Sciatic nerve (tissue), 2 donors: Measurements from ENCODE around the gene CATSPERZ. TPM values are rescaled to one million over a fixed set of nuclear protein-coding genes. Genes with fewer than 3 reads are reported as not detected.

Experiments
- ATAC-seq: fragments of 200-7000 bp; cut with Tn5 transposase; one replicate; pipeline ENCODE4 v1.9.1; 2020; ENCODE audit warnings: mild to moderate bottlenecking, moderate library complexity
- DNase-seq: peaks from one replicate; pipeline ENCODE4 v3.0.0-alpha.2; 2020; ENCODE audit warnings: low spot score
- intact Hi-C: fragments of 100-400 bp; cut with DNase I; formaldehyde crosslinking; loops from one replicate; pipeline ENCODE4 v1.14.2; 2022
- total RNA-seq: library from RNA; stranded (reverse); fragmentation: NEBNext Ultra II Directional; extraction: Animal tissue kit (Norgen Biotek cat#: 25700); gene quantifications from one replicate; pipeline ENCODE4 v1.2.1, GENCODE V29; 2021
- donor health status: DM: no; HTN: no; CAD: no.
- donor health status: DM: no; HTN: no; CAD: no.

CATSPERZ gene
- total RNA-seq, 1 donor from 2014 or later: not detected

DNA sequence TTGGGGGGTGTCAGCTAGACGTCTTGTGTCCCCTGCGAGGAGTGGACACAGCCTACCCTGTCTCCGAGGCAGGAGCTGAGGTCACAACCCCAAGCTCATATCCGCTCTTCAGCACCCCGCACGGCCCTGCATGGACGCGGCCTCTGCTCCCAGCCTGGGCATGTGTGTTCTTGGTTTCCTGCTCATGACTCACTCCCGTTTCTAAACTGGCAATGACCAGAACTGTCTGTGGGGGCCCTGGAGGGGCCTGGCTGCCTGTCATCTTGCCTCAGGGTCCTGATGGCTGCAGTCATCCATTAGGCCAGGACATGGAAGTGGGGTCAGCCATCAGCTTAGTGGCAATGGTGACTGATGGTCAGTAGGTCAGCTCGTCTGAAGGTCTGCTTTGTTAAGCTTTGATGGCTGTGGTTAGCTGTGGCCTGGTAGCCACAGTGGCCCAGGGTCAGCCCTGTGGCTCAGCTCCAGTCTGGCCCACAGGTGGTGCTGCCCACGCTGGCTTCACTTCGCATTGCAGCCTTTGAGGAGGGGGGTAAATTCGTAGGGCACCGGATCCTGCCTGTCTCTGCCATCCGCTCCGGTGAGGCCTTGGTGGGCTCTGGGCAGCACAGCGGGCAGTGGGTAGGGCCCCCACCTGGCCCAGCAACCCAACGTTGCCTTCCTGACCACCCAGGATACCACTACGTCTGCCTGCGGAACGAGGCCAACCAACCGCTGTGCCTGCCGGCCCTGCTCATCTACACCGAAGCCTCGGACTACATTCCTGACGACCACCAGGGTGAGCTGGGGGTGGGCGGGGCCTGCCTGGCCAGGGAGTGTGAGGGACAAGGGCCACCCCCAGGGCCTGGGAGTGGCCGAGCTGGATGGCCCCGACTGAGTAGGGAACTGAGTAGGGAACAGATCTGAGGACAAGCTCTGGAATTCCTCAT is 36.9 kb upstream of the CATSPERZ start:
- intact Hi-C loops: no loop called here
- ATAC-seq: no peak
- no peak for DNase-seq

DNA sequence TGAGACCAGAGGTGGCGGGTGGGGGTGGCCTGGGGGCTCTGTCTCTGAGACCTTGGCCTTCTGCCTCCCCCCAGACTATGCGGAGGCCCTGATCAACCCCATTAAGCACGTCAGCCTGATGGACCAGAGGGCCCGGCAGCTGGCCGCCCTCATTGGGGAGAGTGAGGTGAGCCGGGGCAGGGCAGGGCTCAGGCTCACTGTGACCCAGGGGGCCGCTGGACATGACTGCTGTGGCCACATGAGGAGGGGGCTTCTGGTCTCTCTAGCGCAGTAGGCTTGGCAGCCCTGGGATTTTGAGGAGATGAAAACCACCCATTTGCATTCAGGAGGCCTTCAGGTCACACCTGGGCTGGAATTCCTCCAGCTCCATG is 36.2 kb upstream of the CATSPERZ start:
- intact Hi-C loops: no loop called here
- ATAC-seq: no peak
- DNase-seq: no peak

DNA sequence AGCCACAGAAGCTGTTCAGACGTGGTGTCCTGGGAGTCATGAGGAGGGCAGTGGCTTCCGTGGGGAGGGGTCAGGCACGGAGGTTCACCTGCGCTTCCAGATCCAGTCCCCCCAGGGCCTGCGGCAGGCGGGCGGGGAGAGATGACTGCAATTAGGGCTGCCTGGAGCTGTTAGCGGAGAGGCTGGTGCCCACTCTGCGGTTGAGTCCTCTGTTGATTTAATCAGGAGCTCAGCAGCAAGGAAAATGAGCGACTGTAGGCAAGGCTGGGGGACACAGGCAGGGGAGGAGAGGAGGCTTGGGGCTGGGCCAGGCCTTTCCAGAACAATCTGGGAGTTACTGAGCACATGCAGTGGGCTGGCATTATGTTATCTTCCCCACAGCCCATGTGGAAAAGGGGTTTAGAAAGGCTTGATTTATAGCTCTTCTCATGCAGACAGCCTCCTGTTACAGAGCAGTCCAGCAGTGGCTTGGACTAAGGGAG is 35.7 kb upstream of the CATSPERZ start:
- no peak for DNase-seq
- no peak for ATAC-seq
- intact Hi-C loops: no loop called here

DNA sequence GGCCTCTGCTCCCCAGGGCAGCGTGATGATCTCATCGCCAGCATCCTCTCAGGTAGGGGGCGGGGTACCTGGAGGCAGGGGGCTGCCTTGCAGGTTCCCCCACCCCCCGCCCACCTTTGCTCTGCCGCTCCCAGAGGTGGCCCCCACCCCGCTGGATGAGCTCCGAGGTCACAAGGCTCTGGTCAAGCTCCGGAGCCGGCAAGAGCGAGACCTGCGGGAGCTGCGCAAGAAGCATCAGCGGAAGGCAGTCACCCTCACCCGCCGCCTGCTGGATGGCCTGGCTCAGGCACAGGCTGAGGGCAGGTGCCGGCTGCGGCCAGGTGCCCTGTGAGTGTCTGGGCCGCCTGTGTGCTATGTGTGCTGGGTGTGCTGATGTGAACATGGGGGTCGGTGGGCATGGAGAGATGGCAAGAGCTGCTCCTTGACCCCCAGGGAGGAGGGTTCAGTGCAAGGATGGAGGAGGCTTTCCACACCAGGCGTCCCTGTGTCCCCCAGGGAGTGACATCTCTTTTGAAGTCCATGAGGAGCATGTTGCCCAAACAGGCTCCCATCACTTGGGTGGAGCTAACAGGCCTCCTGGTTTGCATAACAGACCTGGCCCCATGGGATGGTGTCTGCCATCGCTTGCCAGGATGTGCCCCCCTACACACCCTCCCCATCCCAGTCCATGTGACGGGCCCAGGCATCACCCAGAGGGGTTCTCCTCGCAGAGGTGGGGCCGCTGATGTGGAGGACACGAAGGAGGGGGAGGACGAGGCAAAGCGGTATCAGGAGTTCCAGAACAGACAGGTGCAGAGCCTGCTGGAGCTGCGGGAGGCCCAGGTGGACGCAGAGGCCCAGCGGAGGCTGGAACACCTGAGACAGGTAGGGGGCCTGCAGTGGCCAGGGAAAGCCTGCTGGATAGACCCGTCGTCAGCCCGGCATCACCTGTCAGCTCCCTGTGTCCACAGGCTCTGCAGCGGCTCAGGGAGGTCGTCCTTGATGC is 34.7 kb upstream of the CATSPERZ start:
- ATAC-seq: no peak
- intact Hi-C loops: no loop called here
- no peak for DNase-seq

DNA sequence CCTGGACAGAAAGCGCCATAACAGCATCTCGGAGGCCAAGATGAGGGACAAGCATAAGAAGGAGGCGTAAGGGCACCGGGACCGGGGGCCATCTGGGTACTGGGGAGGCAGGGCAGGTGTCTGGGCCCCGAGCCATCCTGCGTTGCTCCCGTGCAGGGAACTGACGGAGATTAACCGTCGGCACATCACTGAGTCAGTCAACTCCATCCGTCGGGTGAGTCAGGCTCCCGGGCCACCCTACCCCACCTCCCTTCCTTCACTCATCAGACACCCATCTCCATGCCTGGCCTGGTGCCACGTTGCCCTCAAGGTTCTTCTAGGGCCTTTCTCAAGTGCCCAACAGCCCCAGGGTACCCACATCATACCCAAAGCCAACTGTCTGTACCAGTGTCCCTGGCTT is 33.8 kb upstream of the CATSPERZ start:
- intact Hi-C loops: no loop called here
- DNase-seq (no peak), ATAC-seq (no peak)

DNA sequence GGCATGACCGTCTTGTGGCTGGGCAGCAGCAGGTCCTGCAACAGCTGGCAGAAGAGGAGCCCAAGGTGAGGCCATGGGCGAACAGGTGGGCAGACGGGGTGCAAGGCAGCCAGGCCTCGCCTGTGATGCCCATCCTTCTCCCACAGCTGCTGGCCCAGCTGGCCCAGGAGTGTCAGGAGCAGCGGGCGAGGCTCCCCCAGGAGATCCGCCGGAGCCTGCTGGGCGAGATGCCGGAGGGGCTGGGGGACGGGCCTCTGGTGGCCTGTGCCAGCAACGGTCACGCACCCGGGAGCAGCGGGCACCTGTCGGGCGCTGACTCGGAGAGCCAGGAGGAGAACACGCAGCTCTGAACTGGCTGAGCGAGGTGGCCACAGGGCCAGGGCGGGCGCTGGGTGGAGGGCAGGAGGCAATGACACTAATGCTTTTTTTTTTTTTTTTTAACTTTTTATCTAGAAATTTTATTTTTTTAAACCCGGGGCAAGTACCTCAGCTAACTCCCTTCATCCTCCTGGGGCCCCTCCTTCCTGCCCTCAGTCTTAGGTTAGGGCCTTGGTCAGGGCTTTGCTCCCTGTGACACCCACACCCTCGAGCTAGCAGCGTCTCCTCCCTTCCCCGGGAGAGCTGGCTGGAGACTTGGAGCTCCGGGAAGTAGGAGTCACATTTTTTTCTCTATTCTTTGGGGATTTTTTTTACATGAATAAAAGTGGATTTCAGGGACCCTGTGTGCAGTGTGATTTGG is 32.8 kb upstream of the CATSPERZ start:
- no peak for ATAC-seq
- DNase-seq: no peak
- intact Hi-C loops: no loop called here

DNA sequence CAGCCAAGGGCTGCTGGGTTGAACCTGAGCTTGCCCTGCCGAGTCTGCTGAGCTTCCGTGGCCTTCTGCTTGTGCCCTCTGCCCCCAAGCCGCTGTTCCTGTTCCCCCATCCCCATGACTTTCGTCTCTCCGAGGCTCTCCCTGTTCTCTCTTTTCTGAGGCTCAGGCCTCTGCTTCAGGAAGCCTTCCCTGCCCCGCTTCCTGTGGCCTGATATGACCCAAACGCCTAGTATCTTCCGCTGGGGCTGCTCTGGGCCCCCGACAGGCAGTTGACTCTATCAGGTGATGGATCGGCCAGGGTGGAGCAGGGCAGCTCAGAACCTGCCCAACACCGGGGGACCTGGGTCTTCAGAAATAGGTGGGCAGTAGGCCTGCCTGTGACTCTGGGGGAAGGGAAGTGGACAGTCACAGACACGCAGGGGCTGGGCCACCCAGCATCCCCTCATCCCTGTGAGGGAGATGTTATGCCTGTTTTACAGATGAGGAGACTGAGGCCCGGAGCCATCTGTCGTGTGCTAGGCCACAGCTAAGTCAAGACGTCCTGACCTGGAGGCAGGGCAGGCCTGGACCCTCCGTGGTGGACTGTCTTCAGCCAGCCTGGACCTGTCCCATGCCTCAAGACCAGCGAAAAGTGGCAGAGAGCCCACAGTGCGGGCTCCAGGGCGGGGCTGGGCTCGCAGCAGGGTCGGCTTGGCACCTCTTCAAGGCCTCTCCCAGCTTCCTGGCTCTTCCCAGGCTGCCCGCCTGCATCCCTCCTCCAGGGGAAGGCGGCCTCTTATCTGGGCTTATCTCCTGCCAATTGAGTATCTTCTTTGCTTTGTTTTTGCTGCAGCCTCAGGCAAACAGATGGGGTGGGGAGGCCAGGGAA is 31.9 kb upstream of the CATSPERZ start:
- ATAC-seq: peak; percentile 0
- peak; percentile 81 for DNase-seq
- intact Hi-C loops: no loop called here

DNA sequence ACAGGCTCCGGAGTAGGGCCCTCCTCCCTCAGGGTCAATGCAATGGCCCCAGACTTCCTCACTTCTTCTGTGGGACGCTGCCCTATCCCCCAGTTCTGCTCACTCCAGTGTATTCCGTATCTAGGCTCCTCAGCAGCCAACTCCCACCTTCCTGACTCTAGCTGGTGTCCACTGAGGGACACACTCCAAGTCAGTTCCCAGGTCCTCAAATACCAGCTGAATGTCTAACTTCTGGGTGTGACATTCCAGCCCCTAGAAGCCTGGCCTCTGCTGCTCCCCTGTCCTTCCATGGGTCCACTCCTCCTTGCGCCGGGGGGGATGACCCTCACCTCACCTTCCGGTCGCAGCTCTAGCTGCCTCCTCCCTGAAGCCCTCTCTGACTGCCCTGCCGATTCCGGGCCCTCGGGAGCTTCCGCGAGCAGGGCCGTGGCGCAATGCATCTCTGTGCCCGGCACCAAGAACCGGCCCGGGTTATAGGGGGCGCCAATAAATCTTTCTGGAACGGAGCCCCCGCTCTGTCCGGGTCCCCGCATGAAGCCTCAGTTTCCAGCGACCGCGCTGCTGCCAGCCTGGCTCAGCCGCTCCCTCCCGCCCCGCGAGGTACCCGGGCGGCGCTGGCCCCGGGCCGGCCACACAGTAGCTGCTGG is 31.1 kb upstream of the CATSPERZ start:
- peak; percentile 3 for ATAC-seq
- intact Hi-C loops: no loop called here
- no peak for DNase-seq

DNA sequence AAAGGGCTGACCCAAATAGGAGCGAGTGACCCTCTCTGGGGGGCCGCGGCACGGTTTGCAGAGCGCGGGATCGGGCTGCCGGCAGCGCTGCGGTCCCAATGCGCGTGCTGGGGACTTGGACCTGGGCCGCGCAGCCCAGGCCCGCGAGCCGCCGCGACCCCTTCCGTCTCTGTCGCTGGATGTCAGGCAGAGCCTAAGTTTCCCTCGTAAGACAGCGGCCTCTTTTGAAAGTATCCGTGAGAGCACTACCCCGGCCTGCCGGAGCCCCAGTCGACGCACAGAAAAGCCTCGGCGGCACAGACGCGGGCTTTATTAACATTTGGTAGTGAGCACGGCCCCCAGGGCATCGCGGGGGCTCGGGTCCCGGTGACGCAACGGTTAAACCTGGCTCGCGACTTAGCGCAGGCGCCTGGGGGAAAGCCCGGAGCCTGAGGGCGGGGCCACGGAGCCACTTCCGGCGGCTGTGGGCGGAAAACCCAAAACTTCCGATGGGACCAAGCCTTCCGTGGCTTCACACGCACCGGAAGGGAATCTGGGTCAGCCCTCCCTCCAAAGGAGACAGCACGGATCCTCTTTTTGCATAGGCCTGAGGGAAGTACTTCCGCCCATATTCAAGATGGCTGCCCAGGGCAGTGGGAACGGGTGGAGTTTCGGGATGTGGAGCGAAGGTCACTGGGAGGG is 30.5 kb upstream of the CATSPERZ start:
- ATAC-seq (peak; percentile 92), DNase-seq (peak; percentile 98)
- intact Hi-C loops: no loop called here

DNA sequence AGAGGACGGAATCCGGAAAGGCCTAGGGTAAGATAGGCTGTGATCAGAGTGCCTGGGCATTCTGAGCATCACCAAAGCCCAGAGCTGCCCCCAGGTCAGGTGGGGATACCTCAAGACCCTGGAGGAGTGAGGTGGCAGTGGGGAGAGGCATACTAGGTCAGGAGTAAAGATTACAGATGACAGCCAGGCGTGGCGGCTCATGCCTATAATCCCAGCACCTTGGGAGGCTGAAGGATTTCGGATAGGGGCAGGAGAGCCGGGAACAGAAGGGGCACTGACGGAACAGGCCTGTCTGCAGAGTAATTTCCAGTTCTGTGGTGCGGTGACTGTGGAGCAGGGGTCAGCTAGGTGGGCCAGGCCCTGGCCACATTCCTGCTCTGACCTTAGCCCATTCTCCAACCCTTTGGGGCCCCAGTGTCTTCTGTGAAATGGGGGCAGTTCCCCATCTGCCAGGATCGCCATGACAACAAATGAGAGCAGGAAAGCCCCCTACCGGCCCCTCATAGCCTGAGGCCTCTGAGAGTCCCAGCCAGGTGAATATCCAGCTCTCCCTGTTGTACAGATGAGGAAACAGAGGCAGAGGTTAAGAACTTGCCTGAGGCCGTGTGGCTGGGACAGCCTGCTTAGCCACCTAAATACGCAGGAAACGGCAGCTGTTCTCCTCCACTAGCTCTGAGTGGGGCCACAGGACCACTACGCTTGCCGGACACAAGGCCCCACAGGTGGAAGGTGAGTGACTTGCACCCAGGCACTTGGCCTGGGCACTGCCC is 24.9 kb upstream of the CATSPERZ start:
- no peak for ATAC-seq
- no peak for DNase-seq
- intact Hi-C loops: no loop called here

DNA sequence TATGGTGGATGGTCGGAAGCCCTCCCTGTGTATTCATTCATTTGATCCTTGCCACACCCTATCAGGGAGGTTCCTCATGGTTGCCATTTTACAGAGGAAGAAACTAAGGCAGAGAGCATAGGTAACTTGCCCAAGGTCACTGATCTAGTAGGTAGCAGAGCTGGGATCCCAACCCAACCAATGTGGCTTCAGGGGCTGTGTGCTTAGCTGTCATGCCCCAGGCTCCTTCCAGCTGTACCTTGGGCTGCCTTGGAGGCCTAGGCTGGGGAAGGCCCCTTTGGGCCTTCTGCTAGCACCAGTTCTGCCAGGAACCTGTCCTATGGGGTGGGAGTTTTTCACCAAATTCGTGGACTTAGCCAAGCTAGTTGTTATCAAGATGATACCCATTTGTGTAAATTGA is 24.3 kb upstream of the CATSPERZ start:
- DNase-seq (no peak), ATAC-seq (no peak)
- intact Hi-C loops: no loop called here

DNA sequence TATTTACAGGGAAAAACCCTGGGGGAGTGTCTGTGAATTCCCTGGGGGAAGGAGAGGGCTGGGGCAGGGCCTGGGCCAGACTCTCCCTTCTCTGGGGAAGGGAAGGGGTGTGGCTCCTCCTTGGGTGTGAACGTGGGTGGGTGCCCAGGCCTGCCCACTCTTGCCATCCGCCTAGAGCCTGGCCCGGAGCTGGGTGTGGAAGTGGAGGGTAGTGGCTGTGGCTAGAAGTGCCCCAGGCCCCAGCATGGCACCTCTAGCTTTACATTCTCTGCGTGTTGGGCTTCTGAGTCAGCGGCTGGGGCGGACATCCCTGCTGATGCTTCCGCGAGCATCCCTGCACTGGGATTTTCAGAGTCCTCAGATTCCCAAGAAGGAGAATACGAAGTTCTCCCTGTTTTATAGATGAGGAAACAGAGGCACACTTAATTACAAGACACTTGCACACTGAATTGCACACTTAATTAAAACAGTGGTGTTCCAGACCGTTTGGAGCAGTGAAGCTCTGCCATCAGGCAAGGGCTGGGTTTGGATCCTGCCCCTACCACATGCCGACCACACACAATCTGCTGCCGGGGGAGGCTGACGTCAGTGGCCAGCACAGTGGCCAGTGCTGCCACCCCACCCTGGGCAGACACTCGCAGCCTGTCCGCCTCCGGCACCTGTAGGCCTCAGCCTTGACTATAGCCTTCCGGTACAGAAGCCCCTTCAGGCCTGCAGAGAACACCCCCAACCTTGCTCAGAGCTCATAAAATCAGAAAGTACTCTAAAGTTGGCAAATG is 23.3 kb upstream of the CATSPERZ start:
- ATAC-seq (no peak), DNase-seq (no peak)
- intact Hi-C loops: no loop called here

DNA sequence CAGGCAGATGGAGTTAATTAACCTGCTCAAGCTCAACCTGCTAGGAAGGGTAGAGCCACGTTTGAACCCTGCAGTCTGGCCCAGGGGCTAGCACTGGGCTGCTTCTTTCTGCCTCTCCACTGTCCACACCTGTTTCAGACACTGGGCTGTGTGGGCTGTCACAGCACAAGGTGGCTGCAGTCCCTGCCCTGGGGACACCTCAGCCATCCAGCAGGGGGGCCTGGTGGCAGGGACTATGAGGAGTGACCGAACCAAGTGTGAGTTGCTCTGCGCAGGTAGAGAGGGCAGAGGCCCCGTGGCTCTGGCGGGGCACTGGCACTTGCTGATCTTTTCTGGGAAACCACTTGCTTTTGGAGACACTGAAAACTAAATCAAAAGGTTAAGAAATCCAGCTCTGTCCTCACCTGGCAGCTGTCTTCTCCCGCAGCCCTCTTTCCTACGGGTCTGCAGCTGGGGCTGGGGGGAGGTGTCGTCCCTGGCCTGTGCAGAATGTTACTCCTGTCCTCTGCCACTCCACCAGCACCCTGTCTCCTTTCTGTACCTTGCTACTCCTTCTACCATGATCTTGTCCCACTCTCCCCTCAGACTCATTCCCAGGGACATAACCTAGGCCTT is 21.5 kb upstream of the CATSPERZ start:
- ATAC-seq (no peak), DNase-seq (no peak)
- intact Hi-C loops: no loop called here

DNA sequence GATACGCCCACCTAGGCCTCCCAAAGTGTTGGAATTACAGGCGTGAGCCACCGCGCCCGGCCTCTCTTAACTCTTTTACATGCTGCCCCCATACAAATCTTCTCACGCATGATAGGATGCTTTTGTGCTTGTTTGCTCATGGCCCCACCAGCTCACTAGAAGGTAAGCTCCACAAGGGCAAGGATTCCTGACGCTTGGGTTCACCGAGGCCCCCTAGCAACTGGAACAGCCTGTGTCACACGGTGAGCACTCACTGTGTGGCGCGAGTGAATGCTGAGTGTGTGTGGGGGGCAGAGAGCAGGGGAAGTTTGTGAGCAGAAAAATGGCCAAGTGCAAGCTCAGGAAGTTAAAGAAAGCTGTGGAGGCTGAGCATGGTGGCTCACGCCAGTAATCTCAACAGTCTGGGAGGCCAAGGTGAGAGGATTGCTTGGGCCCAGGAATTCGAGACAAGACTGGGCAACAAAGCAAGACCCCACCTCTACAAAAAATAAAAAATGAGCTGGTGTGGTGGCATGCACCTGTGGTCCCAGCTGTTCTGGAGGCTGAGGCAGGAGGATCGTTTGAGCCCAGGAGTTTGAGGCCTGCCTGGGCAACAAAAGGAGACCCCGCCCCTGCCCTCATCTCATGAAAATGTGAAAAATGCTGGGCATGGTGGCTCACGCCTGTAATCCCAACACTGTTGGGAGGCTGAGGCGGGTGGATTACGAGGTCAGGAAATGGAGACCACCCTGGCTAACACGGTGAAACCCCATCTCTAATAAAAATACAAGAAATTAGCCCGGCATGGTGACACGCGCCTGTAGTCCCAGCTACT is 18.0 kb upstream of the CATSPERZ start:
- intact Hi-C loops: no loop called here
- ATAC-seq: no peak
- DNase-seq: no peak

DNA sequence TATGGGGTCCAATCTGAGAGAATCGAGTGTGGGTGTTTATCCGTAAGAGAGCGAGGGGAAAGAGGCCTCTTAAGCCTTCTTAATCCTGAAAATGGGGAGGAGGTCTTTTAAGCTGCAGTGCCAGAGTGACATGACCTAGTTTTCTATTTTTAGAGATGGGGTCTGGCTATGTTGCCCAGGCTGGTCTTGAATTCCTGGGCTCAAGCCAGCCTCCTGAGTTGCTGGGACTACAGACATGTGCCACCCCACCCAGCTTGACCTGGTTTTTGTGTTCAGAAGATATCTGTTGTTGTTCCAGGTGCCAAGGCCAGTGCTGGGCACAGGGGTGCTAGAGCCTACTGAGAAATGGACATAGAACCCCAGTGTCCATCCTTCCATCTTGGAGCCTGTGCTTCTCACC is 17.1 kb upstream of the CATSPERZ start:
- DNase-seq (no peak), ATAC-seq (no peak)
- intact Hi-C loops: no loop called here
